CD14-positive monocyte (primary cell): ENCODE data around the gene USP6. TPM values are rescaled to one million over a fixed set of nuclear protein-coding genes. Genes with fewer than 3 reads are reported as not detected.
"Not testable (repeated sequence)": the region's sequence is repeated elsewhere in the genome, so short reads cannot be mapped to it uniquely, and the experiment has no call there.

ENCODE experiments used
- DNase-seq, 3 donors: peaks; one replicate each; pipeline ENCODE4 v3.0.0-alpha.2; 2011 to 2022
- H2AFZ ChIP-seq: 2 replicates; pipeline ENCODE4 v1.6.0; 2012; ENCODE audit warnings: mild to moderate bottlenecking, low read depth, low read length, inconsistent platforms; ENCODE audit not compliant: insufficient read depth, poor library complexity, severe bottlenecking
- H3K27ac ChIP-seq, 2 donors: 1 replicate in 1 of 2; 2 replicates in 1 of 2; pipeline ENCODE4 v1.5.1; 2012 to 2013; ENCODE audit warnings: low read length in 2 of 2, control low read depth in 1 of 2, inconsistent platforms in 1 of 2, low read depth in 1 of 2, mild to moderate bottlenecking in 1 of 2
- H3K27me3 ChIP-seq, 2 donors: one replicate each; pipeline versions ENCODE4 v1.6.0 to v1.6.1; 2011 to 2013; ENCODE audit warnings: low read length in 2 of 2; ENCODE audit not compliant: control insufficient read depth in 2 of 2, insufficient read depth in 2 of 2
- H3K36me3 ChIP-seq, 2 donors: replicated peaks in 1 of 2; 1 replicate in 1 of 2; 2 replicates in 1 of 2; pipeline versions ENCODE4 v1.5.1 to v1.6.1; 2012 to 2013; ENCODE audit warnings: low read length in 2 of 2, control low read depth in 1 of 2, inconsistent platforms in 1 of 2, mild to moderate bottlenecking in 1 of 2; ENCODE audit not compliant: insufficient read depth in 2 of 2, control insufficient read depth in 1 of 2
- H3K4me1 ChIP-seq, 2 donors: 1 replicate in 1 of 2; 2 replicates in 1 of 2; pipeline versions ENCODE4 v1.5.1 to v1.6.1; 2012 to 2013; ENCODE audit warnings: low read length in 2 of 2, control low read depth in 1 of 2, inconsistent platforms in 1 of 2, mild to moderate bottlenecking in 1 of 2, moderate library complexity in 1 of 2; ENCODE audit not compliant: insufficient read depth in 2 of 2, control insufficient read depth in 1 of 2
- H3K4me2 ChIP-seq: replicated peaks from 2 replicates; pipeline ENCODE3; 2012; ENCODE audit warnings: low read length, moderate library complexity, mild to moderate bottlenecking; ENCODE audit not compliant: poor library complexity, severe bottlenecking; ENCODE audit errors: extremely low read depth
- H3K4me3 ChIP-seq, 3 experiments: fragments of 200-600 bp in 1 of 3; sonication (generic) in 1 of 3; replicated peaks in 1 of 3; 1 replicate in 2 of 3; 2 replicates in 1 of 3; pipeline ENCODE4 v1.5.1; 2011 to 2013; ENCODE audit warnings: low read length in 3 of 3, mild to moderate bottlenecking in 3 of 3, control low read depth in 2 of 3, low read depth in 2 of 3, inconsistent platforms in 1 of 3, moderate library complexity in 1 of 3
- H3K79me2 ChIP-seq: 2 replicates; pipeline ENCODE4 v1.6.0; 2012; ENCODE audit warnings: mild to moderate bottlenecking, control low read depth, inconsistent platforms, low read length, moderate library complexity; ENCODE audit not compliant: insufficient read depth
- H3K9ac ChIP-seq: 2 replicates; pipeline ENCODE4 v1.6.0; 2017; ENCODE audit warnings: low read length, mild to moderate bottlenecking; ENCODE audit not compliant: insufficient read depth, poor library complexity, severe bottlenecking
- H3K9me3 ChIP-seq, 2 donors: replicated peaks in 1 of 2; 1 replicate in 1 of 2; 2 replicates in 1 of 2; pipeline versions ENCODE4 v1.5.1 to v1.6.1; 2012 to 2013; ENCODE audit warnings: low read length in 2 of 2, control low read depth in 1 of 2; ENCODE audit not compliant: control insufficient read depth in 1 of 2, insufficient read depth in 1 of 2
- H4K20me1 ChIP-seq: 2 replicates; pipeline ENCODE4 v1.6.0; 2012; ENCODE audit warnings: mild to moderate bottlenecking, low read length, control low read depth, moderate library complexity; ENCODE audit not compliant: insufficient read depth
- H3K27ac Mint-ChIP-seq, 7 donors: one replicate each; pipeline ENCODE4 v1.8.0; 2020; ENCODE audit warnings: mild to moderate bottlenecking in 7 of 7, mixed read lengths in 7 of 7, moderate library complexity in 6 of 7, inconsistent platforms in 2 of 7
- H3K27me3 Mint-ChIP-seq, 3 donors: one replicate each; pipeline ENCODE4 v1.8.0; 2021 to 2022; ENCODE audit warnings: low read depth in 3 of 3, mild to moderate bottlenecking in 3 of 3, mixed read lengths in 3 of 3, moderate library complexity in 3 of 3, inconsistent platforms in 1 of 3
- H3K36me3 Mint-ChIP-seq, 2 donors: one replicate each; pipeline ENCODE4 v1.8.0; 2020; ENCODE audit warnings: mixed read lengths in 2 of 2, inconsistent platforms in 1 of 2, mild to moderate bottlenecking in 1 of 2
- H3K4me1 Mint-ChIP-seq: one replicate; pipeline ENCODE4 v1.8.0; 2020; ENCODE audit warnings: mild to moderate bottlenecking, mixed read lengths
- H3K4me3 Mint-ChIP-seq, 2 donors: one replicate each; pipeline ENCODE4 v1.8.0; 2020; ENCODE audit warnings: mild to moderate bottlenecking in 2 of 2, mixed read lengths in 2 of 2, moderate library complexity in 1 of 2
- H3K9me3 Mint-ChIP-seq, 7 donors: one replicate each; pipeline ENCODE4 v1.8.0; 2020 to 2022; ENCODE audit warnings: mixed read lengths in 7 of 7, mild to moderate bottlenecking in 6 of 7, moderate library complexity in 6 of 7, inconsistent platforms in 2 of 7
- CTCF ChIP-seq: fragments of 200-600 bp; IDR thresholded peaks from one replicate; pipeline ENCODE4 v1.8.0; 2022; ENCODE audit warnings: antibody characterized with exemption, mild to moderate bottlenecking
- whole genome bisulfite sequencing: methylation state at CpG from one replicate; pipeline ENCODE4 v1.1.5; 2013; ENCODE audit warnings: missing lambda C conversion rate; ENCODE audit not compliant: insufficient coverage; 5-methylcytosine and 5-hydroxymethylcytosine counted together
- intact Hi-C, 2 donors: fragments of 100-400 bp; cut with micrococcal nuclease; formaldehyde crosslinking; loops; one replicate each; pipeline versions ENCODE4 v1.15.0 to v1.15.1; 2023
- polyA plus RNA-seq, 3 donors: library from polyadenylated mRNA; depleted of rRNA in 1 of 3; unstranded in 2 of 3; stranded (reverse) in 1 of 3; fragments of 300-500 nt in 2 of 3; fragments of >200 nt in 1 of 3; fragmentation: Illumina TruSeq in 2 of 3; gene quantifications; 1 replicate in 2 of 3; 2 replicates in 1 of 3; pipeline ENCODE4 v1.2.3, GENCODE V29; 2012 to 2021

Gene USP6
- polyA plus RNA-seq, 3 donors, result 0.02 to 0.08 (median 0.02) TPM

- peaks cover 12 to 21% (median 18%) of the 10 kb centered on the region in 3 donors for H3K27me3 Mint-ChIP-seq
- peaks cover 0 to 2% of the 10 kb centered on the region in 2 donors for H3K4me1 ChIP-seq
These were observed 12.1 kb downstream of the USP6 start for GRCh38 chr17:5127910-5128309.

GRCh38 chr17:5128387-5128786, 12.6 kb downstream of the USP6 start:
- H3K27me3 ChIP-seq, H3K4me3 Mint-ChIP-seq, intact Hi-C loops, H3K79me2 ChIP-seq, H3K9ac ChIP-seq, DNase-seq, H3K36me3 ChIP-seq, H3K4me1 Mint-ChIP-seq, H3K4me3 ChIP-seq, H3K27ac ChIP-seq, H3K4me1 ChIP-seq, H3K4me2 ChIP-seq, H3K27ac Mint-ChIP-seq, H3K9me3 Mint-ChIP-seq, H3K36me3 Mint-ChIP-seq, H2AFZ ChIP-seq, H4K20me1 ChIP-seq, H3K9me3 ChIP-seq: not testable (repeated sequence)
- H3K27me3 Mint-ChIP-seq, result peaks cover 12 to 18% (median 18%) of the 10 kb centered on the region in 3 donors
- WGBS, result 89% methylated on average over 4 of the region's 8 CpGs

More at GRCh38 chr17:5127910-5128309, 12.1 kb downstream of the USP6 start:
- Histone ChIP-seq H3K79me2 (no peaks in the 10 kb centered on the region), H3K4me3 (no peak overlapping the region), H4K20me1 (no peaks in the 10 kb centered on the region), H3K9me3 (no peaks in the 10 kb centered on the region), H3K4me2 (no peak overlapping the region), H3K27me3 (peaks cover 0 to 10% of the 10 kb centered on the region in 2 donors), H3K36me3 (no peaks in the 10 kb centered on the region), H2AFZ (no peak overlapping the region), H3K9ac (no peak overlapping the region), H3K27ac (no peak overlapping the region)
- H3K4me1 Mint-ChIP-seq, result no peaks in the 10 kb centered on the region
- peaks cover 0 to 1% (median 0%) of the 10 kb centered on the region in 7 donors for H3K9me3 Mint-ChIP-seq
- H3K4me3 Mint-ChIP-seq, result no peak overlapping the region
- DNase-seq, result no peak
- no peak for TF ChIP-seq CTCF
- 100% methylated on average over 2 of the region's 4 CpGs for WGBS
- H3K27ac Mint-ChIP-seq, result no peak overlapping the region
- no peaks in the 10 kb centered on the region for H3K36me3 Mint-ChIP-seq
- intact Hi-C loops, result no loop called here
